Measurements from ENCODE around the gene ZC3H8.

The ZC3H8 gene

GRCh38 chr2:112165296-112165695 lies 89.5 kb downstream of the ZC3H8 start:
- H4K20me1 ChIP-seq (ENCODE audit: insufficient read depth, low read length) = no peaks in the 10 kb centered on the region
- no peak overlapping the region for H3K4me3 ChIP-seq (ENCODE audit: low read depth in 1 of 2, low read length in 2 of 2)
- DNase-seq (no peak), ATAC-seq (ENCODE audit: insufficient read depth, low read depth) (no peak)
- H3K4me1 ChIP-seq (ENCODE audit: insufficient read depth, low read length) = no peaks in the 10 kb centered on the region
- H3K27ac ChIP-seq (ENCODE audit: low read length) = no peak overlapping the region
- H3K9ac ChIP-seq (ENCODE audit: low read depth, low read length) = no peak overlapping the region
- no peak for TF ChIP-seq CTCF (IDR thresholded peaks at IDR 0.05; ENCODE audit: borderline replicate concordance, extremely low read depth, low read length, poor library complexity, severe bottlenecking)
- TF ChIP-seq EZH2 (IDR thresholded peaks at IDR 0.05; ENCODE audit: borderline replicate concordance, low read depth, low read length, severe bottlenecking) = no peak
- no peaks in the 10 kb centered on the region for H3K79me2 ChIP-seq (ENCODE audit: insufficient read depth, low read length)
- no peaks in the 10 kb centered on the region for H3K36me3 ChIP-seq (ENCODE audit: insufficient read depth, low read length)
- no peaks in the 10 kb centered on the region for H3K27me3 ChIP-seq (ENCODE audit: insufficient read depth, low read length, poor library complexity)
- no peak overlapping the region for H3K4me2 ChIP-seq (ENCODE audit: insufficient read depth, low read length)
- no peak overlapping the region for H2AFZ ChIP-seq (ENCODE audit: low read depth, low read length)
- H3K9me3 ChIP-seq (ENCODE audit: insufficient read depth, low read length, severe bottlenecking) = no peaks in the 10 kb centered on the region

- Histone ChIP-seq H3K9ac (ENCODE audit: low read depth, low read length) (no peak overlapping the region), H3K4me1 (ENCODE audit: insufficient read depth, low read length) (no peaks in the 10 kb centered on the region), H3K36me3 (ENCODE audit: insufficient read depth, low read length) (no peaks in the 10 kb centered on the region), H3K79me2 (ENCODE audit: insufficient read depth, low read length) (no peaks in the 10 kb centered on the region), H3K27me3 (ENCODE audit: insufficient read depth, low read length, poor library complexity) (no peaks in the 10 kb centered on the region), H3K4me3 (ENCODE audit: low read depth in 1 of 2, low read length in 2 of 2) (no peak overlapping the region), H4K20me1 (ENCODE audit: insufficient read depth, low read length) (no peaks in the 10 kb centered on the region), H3K4me2 (ENCODE audit: insufficient read depth, low read length) (no peak overlapping the region), H3K27ac (ENCODE audit: low read length) (no peak overlapping the region), H3K9me3 (ENCODE audit: insufficient read depth, low read length, severe bottlenecking) (no peaks in the 10 kb centered on the region), H2AFZ (ENCODE audit: low read depth, low read length) (no peak overlapping the region)
- TF ChIP-seq CTCF (IDR thresholded peaks at IDR 0.05; ENCODE audit: borderline replicate concordance, extremely low read depth, low read length, poor library complexity, severe bottlenecking) (no peak), EZH2 (IDR thresholded peaks at IDR 0.05; ENCODE audit: borderline replicate concordance, low read depth, low read length, severe bottlenecking) (no peak)
- ATAC-seq (ENCODE audit: insufficient read depth, low read depth) (no peak), DNase-seq (no peak)
Measured at GRCh38 chr2:112164876-112165275, 90.0 kb downstream of the ZC3H8 start.

GRCh38 chr2:112163541-112163981 lies 91.3 kb downstream of the ZC3H8 start:
- Histone ChIP-seq H3K4me2 (ENCODE audit: insufficient read depth, low read length) (no peak overlapping the region), H3K36me3 (ENCODE audit: insufficient read depth, low read length) (no peaks in the 10 kb centered on the region), H2AFZ (ENCODE audit: low read depth, low read length) (no peak overlapping the region; the same call in 1 of the 2 replicates), H3K79me2 (ENCODE audit: insufficient read depth, low read length) (no peaks in the 10 kb centered on the region), H3K27me3 (ENCODE audit: insufficient read depth, low read length, poor library complexity) (no peaks in the 10 kb centered on the region), H3K4me1 (ENCODE audit: insufficient read depth, low read length) (no peaks in the 10 kb centered on the region), H3K4me3 (ENCODE audit: low read depth in 1 of 2, low read length in 2 of 2) (no peak overlapping the region), H3K9ac (ENCODE audit: low read depth, low read length) (no peak overlapping the region), H3K27ac (ENCODE audit: low read length) (no peak overlapping the region), H3K9me3 (ENCODE audit: insufficient read depth, low read length, severe bottlenecking) (no peaks in the 10 kb centered on the region), H4K20me1 (ENCODE audit: insufficient read depth, low read length) (no peaks in the 10 kb centered on the region)
- no peak for DNase-seq
- TF ChIP-seq EZH2 (IDR thresholded peaks at IDR 0.05; ENCODE audit: borderline replicate concordance, low read depth, low read length, severe bottlenecking) = no peak
- no peak for TF ChIP-seq CTCF (IDR thresholded peaks at IDR 0.05; ENCODE audit: borderline replicate concordance, extremely low read depth, low read length, poor library complexity, severe bottlenecking)
- ATAC-seq (ENCODE audit: insufficient read depth, low read depth) = no peak

GRCh38 chr2:112162956-112163355 lies 91.9 kb downstream of the ZC3H8 start:
- Histone ChIP-seq H3K9ac (ENCODE audit: low read depth, low read length) (no peak overlapping the region), H3K36me3 (ENCODE audit: insufficient read depth, low read length) (no peaks in the 10 kb centered on the region), H2AFZ (ENCODE audit: low read depth, low read length) (no peak overlapping the region), H3K4me2 (ENCODE audit: insufficient read depth, low read length) (no peak overlapping the region), H4K20me1 (ENCODE audit: insufficient read depth, low read length) (no peaks in the 10 kb centered on the region), H3K4me3 (ENCODE audit: low read depth in 1 of 2, low read length in 2 of 2) (no peak overlapping the region), H3K4me1 (ENCODE audit: insufficient read depth, low read length) (no peaks in the 10 kb centered on the region), H3K27me3 (ENCODE audit: insufficient read depth, low read length, poor library complexity) (no peaks in the 10 kb centered on the region), H3K9me3 (ENCODE audit: insufficient read depth, low read length, severe bottlenecking) (no peaks in the 10 kb centered on the region), H3K27ac (ENCODE audit: low read length) (no peak overlapping the region), H3K79me2 (ENCODE audit: insufficient read depth, low read length) (no peaks in the 10 kb centered on the region)
- DNase-seq (no peak), ATAC-seq (ENCODE audit: insufficient read depth, low read depth) (no peak)
- no peak for TF ChIP-seq EZH2 (IDR thresholded peaks at IDR 0.05; ENCODE audit: borderline replicate concordance, low read depth, low read length, severe bottlenecking)
- no peak for TF ChIP-seq CTCF (IDR thresholded peaks at IDR 0.05; ENCODE audit: borderline replicate concordance, extremely low read depth, low read length, poor library complexity, severe bottlenecking)
